Rectal smooth muscle tissue (tissue), 1 donor: Measurements from ENCODE around the gene HDAC4.

Experiments used
- H3K27ac ChIP-seq: one replicate; pipeline ENCODE4 v1.7.0; 2013; ENCODE audit warnings: low read depth, low read length, inconsistent platforms
- H3K27me3 ChIP-seq: one replicate; pipeline ENCODE4 v1.7.0; 2013; ENCODE audit warnings: low read length; ENCODE audit not compliant: control insufficient read depth, insufficient read depth
- H3K36me3 ChIP-seq: one replicate; pipeline ENCODE4 v1.7.0; 2013; ENCODE audit warnings: low read length; ENCODE audit not compliant: control insufficient read depth, insufficient read depth
- H3K4me1 ChIP-seq: one replicate; pipeline ENCODE4 v1.7.0; 2013; ENCODE audit warnings: low read length; ENCODE audit not compliant: control insufficient read depth, insufficient read depth
- H3K4me3 ChIP-seq: one replicate; pipeline ENCODE4 v1.7.0; 2013; ENCODE audit warnings: low read length
- H3K9ac ChIP-seq: one replicate; pipeline ENCODE4 v1.7.0; 2013; ENCODE audit warnings: low read length

Gene HDAC4

GRCh38 chr2:239021651-239022436 is 379.0 kb downstream of the HDAC4 start:
- no peaks in the 10 kb centered on the region for H3K36me3 ChIP-seq
- no peak overlapping the region for H3K4me3 ChIP-seq
- H3K9ac ChIP-seq: no peak overlapping the region
- no peaks in the 10 kb centered on the region for H3K27me3 ChIP-seq
- H3K4me1 ChIP-seq: no peaks in the 10 kb centered on the region
- no peak overlapping the region for H3K27ac ChIP-seq

- no peaks in the 10 kb centered on the region for H3K4me1 ChIP-seq
- H3K4me3 ChIP-seq: no peak overlapping the region
- H3K9ac ChIP-seq: no peak overlapping the region
- H3K27ac ChIP-seq: no peak overlapping the region
- no peaks in the 10 kb centered on the region for H3K27me3 ChIP-seq
- no peaks in the 10 kb centered on the region for H3K36me3 ChIP-seq
These were observed 379.6 kb downstream of the HDAC4 start for GRCh38 chr2:239021224-239021623.

- H3K9ac ChIP-seq: no peak overlapping the region
- no peak overlapping the region for H3K27ac ChIP-seq
- H3K4me1 ChIP-seq: no peaks in the 10 kb centered on the region
- no peaks in the 10 kb centered on the region for H3K36me3 ChIP-seq
- no peak overlapping the region for H3K4me3 ChIP-seq
- no peaks in the 10 kb centered on the region for H3K27me3 ChIP-seq
These were observed 380.2 kb downstream of the HDAC4 start for GRCh38 chr2:239020541-239021041.

GRCh38 chr2:239019183-239019581 is 381.6 kb downstream of the HDAC4 start:
- Histone ChIP-seq H3K9ac (no peak overlapping the region), H3K4me1 (no peaks in the 10 kb centered on the region), H3K4me3 (no peak overlapping the region), H3K27me3 (no peaks in the 10 kb centered on the region), H3K27ac (no peak overlapping the region), H3K36me3 (no peaks in the 10 kb centered on the region)

- H3K27me3 ChIP-seq: no peaks in the 10 kb centered on the region
These were observed 382.3 kb downstream of the HDAC4 start for GRCh38 chr2:239018271-239019182.

GRCh38 chr2:239017491-239018098 is 383.2 kb downstream of the HDAC4 start:
- Histone ChIP-seq H3K4me3 (no peak overlapping the region), H3K4me1 (no peaks in the 10 kb centered on the region), H3K36me3 (no peaks in the 10 kb centered on the region), H3K27ac (no peak overlapping the region), H3K9ac (no peak overlapping the region), H3K27me3 (no peaks in the 10 kb centered on the region)

More at GRCh38 chr2:239018271-239019182, 382.3 kb downstream of the HDAC4 start:
- Histone ChIP-seq H3K4me3 (no peak overlapping the region), H3K9ac (no peak overlapping the region), H3K36me3 (no peaks in the 10 kb centered on the region), H3K27ac (no peak overlapping the region), H3K4me1 (no peaks in the 10 kb centered on the region)

- Histone ChIP-seq H3K27me3 (peaks cover 3% of the 10 kb centered on the region), H3K9ac (no peak overlapping the region), H3K4me1 (no peaks in the 10 kb centered on the region), H3K27ac (no peak overlapping the region), H3K4me3 (peak overlapping the region; percentile 5), H3K36me3 (no peaks in the 10 kb centered on the region)
These were observed 384.7 kb downstream of the HDAC4 start for GRCh38 chr2:239015901-239016675.

- Histone ChIP-seq H3K36me3 (no peaks in the 10 kb centered on the region), H3K27ac (no peak overlapping the region), H3K4me1 (no peaks in the 10 kb centered on the region), H3K9ac (no peak overlapping the region), H3K4me3 (no peak overlapping the region), H3K27me3 (peaks cover 3% of the 10 kb centered on the region)
These were observed 385.5 kb downstream of the HDAC4 start for GRCh38 chr2:239015218-239015900.

- H3K27ac ChIP-seq: no peak overlapping the region
- peaks cover 3% of the 10 kb centered on the region for H3K27me3 ChIP-seq
- no peak overlapping the region for H3K9ac ChIP-seq
- no peaks in the 10 kb centered on the region for H3K4me1 ChIP-seq
- no peaks in the 10 kb centered on the region for H3K36me3 ChIP-seq
- no peak overlapping the region for H3K4me3 ChIP-seq
These were observed 386.2 kb downstream of the HDAC4 start for GRCh38 chr2:239014458-239015217.

GRCh38 chr2:239013678-239013976 is 387.2 kb downstream of the HDAC4 start:
- Histone ChIP-seq H3K4me1 (no peaks in the 10 kb centered on the region), H3K27me3 (peaks cover 3% of the 10 kb centered on the region), H3K4me3 (no peak overlapping the region), H3K27ac (no peak overlapping the region), H3K9ac (no peak overlapping the region), H3K36me3 (no peaks in the 10 kb centered on the region)
